Measurements from ENCODE around the gene MIF.
A peak's percentile ranks its signal among the peaks of the same experiment; 100 is the strongest.
"Not testable (repeated sequence)": the region's sequence is repeated elsewhere in the genome, so short reads cannot be mapped to it uniquely, and the experiment has no call there.

The MIF gene

DNA sequence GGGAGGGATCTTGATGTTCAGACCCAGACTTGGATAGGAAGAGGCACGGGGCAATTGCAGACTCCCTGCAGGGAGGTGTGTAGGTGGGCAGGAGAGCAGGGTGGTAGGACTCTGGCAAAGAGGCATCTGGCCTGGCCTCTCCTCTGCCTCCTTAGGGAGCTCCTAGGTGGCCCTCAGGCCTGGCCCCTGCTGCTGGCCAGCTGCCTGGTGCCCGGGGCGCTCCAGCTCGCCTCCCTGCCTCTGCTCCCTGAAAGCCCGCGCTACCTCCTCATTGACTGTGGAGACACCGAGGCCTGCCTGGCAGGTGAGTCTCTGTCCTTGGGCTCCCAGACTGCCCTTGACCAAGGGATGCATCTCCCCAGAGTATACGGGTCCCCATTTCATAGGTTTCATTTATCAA is 16.6 kb upstream of the MIF start:
- DNase-seq: no peak

DNA sequence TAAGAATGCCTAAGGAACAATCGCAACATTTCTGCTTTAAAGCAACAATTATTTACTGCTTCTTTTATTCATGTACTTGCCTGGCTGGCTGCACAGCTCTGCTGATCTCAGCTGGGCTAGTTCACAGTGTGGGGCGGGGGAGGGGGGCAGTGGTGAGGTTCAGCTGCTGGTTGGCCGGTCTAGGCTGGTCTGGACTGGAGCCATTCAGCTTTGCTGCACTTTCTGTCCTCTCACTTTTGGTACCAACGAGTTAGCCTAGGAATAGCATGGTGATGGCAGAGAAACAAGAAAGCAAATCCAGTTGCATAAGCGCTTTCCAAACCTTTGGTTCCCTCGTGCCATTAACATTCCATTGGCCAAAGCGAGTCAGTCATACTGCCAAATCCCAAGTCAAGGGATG is 16.0 kb upstream of the MIF start:
- DNase-seq: no peak

DNA sequence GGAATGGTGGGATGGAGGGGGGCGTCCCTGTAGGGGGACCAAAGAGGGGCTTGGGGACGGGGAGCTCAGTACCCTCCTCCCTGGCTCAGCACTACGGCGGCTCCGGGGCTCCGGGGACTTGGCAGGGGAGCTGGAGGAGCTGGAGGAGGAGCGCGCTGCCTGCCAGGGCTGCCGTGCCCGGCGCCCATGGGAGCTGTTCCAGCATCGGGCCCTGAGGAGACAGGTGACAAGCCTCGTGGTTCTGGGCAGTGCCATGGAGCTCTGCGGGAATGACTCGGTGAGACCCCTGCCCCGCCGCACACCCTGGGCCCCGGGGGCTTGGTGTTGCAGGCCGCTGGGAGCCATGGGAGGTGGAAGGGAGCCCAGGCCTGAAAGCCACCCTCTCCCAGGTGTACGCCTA is 11.8 kb upstream of the MIF start:
- DNase-seq: no peak

DNA sequence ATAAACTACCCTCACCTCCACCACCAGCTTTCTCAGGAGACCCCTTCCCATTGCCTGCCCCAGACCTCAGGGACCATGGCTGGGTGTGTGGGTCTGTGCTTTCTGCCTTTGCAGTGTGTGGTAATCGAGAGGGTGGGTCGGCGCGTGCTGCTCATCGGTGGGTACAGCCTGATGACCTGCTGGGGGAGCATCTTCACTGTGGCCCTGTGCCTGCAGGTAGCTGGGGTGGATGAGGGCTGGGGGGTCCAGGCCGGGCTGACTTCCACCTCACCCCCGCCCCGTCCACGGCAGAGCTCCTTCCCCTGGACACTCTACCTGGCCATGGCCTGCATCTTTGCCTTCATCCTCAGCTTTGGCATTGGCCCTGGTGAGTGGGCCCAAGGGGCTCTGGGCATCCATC is 10.5 kb upstream of the MIF start:
- DNase-seq: no peak

DNA sequence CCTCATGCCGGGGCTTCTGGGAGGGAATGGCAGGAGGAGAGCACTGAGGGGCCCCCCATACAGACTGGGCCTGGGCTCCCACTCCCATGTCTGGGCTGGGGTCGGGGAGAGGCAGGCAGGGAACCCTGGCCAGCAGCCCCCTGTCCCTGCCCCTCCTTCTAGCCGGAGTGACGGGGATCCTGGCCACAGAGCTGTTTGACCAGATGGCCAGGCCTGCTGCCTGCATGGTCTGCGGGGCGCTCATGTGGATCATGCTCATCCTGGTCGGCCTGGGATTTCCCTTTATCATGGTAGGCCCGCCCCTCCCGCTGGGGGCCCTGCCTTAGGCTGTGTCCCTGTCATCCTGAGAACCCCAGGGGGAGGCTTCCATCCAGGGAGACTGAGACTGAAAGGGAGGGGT is 10.0 kb upstream of the MIF start:
- DNase-seq: no peak

- no peak for DNase-seq
Observed at GRCh38 chr22:23888615-23889401, 5.4 kb upstream of the MIF start.

- no peak for DNase-seq
Observed at GRCh38 chr22:23889620-23890019, 4.6 kb upstream of the MIF start.

DNA sequence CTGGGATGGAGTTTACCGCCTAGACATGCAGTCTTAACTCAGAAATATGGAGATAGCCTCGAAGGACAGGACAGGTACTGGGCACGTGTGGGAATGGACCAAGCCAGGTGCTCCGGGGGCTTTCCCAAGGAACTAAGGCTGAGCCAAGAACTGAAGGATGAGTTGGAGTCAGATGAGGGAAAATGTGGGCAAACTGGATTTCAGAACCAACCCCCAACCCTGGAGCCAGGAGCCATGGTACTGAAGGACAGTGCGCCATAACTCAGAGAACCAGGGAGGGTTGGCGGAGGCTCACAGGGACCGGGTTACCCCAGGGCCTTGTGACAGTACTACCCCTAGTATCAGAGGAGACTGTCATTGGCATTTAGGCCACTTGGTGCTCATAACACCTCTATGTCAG is 2.5 kb upstream of the MIF start:
- DNase-seq: no peak

GRCh38 chr22:23892130-23892529 is 2.1 kb upstream of the MIF start:
- no peak for DNase-seq

DNA sequence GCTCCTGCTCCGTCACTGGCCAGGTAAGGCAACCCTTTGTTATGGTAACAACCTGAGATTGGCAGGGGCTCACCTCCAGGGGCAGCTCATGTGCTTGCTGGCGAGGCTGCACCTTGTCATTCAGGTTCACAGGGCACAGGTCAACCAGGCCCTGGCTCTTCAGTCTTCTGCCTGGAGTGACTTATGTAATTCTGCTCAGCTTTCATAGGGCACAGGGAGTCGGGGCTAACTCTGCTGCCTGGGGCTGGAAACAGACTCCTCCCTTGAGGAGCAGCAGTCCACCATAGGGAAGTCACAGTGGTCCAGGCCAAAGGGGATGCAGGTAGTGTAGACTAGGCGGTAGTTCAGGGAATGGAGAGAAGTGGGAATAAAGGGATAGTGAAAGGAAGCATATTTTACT is 1.5 kb upstream of the MIF start:
- DNase-seq: no peak

- DNase-seq: no peak
Observed at GRCh38 chr22:23893121-23893944, 850 bp upstream of the MIF start.

DNA sequence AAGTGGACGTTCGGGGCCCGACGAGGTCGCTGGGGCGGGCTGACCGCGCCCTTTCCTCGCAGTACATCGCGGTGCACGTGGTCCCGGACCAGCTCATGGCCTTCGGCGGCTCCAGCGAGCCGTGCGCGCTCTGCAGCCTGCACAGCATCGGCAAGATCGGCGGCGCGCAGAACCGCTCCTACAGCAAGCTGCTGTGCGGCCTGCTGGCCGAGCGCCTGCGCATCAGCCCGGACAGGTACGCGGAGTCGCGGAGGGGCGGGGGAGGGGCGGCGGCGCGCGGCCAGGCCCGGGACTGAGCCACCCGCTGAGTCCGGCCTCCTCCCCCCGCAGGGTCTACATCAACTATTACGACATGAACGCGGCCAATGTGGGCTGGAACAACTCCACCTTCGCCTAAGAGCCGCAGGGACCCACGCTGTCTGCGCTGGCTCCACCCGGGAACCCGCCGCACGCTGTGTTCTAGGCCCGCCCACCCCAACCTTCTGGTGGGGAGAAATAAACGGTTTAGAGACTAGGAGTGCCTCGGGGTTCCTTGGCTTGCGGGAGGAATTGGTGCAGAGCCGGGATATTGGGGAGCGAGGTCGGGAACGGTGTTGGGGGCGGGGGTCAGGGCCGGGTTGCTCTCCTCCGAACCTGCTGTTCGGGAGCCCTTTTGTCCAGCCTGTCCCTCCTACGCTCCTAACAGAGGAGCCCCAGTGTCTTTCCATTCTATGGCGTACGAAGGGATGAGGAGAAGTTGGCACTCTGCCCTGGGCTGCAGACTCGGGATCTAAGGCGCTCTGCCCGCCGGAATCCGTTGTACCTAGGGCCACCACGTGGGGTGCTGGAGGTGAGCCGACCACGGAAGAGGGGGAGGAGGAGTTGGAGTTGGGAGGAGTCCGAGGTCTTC is 771 bp downstream of the MIF start:
- peak; percentile 84 for DNase-seq

DNA sequence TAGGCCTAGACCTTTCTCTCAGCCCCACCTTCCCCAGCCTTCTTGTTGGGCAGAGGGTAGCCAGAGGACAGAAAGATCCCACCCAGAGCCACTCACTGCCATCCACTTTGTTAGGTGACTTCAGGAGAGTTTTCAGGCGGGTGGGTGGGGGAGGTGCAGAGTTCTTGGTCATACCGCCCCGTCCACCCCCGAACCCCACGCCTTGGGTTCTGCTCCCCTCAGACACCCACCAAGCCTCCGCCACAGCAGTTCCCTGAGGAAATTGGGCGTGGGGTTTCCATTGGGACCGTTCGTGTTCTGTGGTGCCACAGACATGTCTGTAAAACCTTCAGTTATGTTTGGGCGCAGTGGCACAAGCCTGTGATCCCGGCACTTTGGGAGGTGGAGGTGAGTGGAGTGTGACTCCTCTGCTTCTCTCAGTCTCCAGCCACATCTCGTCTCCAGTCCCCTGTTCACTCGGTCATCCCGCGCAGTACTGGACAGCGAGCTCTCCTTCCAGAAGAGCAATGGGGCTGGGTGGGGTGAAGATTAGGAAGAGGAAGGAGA is 1.5 kb downstream of the MIF start:
- DNase-seq: no peak

DNA sequence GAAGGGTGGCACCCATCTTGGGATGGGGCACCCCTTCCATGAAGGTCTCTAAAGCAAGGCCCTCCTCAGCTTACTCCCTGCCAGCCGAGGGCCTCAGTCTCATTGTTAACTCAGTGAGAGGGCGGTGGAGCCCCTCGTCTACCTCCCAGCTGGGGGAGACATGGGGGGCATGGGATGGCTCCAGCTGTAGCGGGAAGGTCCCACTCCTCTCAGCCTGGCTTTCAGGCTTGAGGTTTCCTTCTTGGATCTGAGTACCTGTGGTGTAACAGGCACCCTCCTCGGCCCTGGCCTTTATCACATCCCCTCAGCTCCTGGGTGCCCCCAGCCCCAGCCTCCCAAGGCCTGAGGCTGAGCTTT is 2.0 kb downstream of the MIF start:
- no peak for DNase-seq

DNA sequence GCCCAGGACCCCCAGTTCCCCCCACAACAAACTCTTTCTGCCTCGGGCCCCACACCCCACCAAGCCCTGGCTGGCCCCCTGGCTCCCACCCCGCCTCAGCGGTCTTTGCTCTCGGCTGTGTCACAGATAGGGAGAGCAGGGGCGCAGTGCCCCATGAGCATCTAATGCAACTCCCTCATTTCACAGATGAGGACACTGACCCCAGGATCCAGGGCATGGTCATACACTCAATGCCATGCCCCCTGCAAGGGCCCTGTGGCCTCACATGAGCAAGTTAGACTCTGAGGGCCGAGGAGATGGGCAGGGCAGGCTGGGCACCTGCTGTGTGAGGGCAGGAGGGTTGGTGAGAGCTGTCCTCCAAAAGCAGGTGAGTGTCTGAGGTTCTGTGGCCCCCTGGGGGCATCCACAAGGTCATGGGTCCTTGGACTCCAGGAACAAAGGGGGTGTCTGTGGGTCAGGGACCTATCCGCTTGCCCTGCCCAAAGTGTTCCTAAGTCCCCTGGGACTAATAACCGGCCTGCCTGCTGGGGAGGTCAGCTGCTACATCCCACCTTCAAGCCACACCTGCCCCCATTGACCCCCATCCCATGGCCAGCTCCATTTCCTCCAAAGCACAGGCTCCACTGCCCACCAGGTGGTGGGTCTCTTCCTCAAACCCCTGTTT is 2.5 kb downstream of the MIF start:
- DNase-seq: no peak

DNA sequence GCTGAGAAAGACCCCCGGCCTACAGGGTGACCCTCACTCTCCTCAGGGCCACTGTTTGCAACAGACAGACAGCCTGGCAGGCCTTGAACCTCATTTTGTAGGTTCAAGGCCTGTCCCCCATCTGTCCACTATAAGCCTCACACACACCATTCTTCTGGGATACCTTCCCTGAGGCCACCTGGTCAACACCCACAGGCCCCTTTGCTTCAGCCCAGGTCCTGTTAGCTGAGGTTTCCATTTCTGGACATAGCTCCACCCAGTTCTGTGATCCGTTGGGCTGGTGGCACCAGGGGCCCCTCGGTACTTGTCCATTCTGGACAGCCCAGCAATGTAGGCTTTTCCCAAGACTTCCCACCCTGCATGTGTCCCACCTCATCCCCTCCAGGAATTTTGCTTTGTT is 3.1 kb downstream of the MIF start:
- no peak for DNase-seq

DNA sequence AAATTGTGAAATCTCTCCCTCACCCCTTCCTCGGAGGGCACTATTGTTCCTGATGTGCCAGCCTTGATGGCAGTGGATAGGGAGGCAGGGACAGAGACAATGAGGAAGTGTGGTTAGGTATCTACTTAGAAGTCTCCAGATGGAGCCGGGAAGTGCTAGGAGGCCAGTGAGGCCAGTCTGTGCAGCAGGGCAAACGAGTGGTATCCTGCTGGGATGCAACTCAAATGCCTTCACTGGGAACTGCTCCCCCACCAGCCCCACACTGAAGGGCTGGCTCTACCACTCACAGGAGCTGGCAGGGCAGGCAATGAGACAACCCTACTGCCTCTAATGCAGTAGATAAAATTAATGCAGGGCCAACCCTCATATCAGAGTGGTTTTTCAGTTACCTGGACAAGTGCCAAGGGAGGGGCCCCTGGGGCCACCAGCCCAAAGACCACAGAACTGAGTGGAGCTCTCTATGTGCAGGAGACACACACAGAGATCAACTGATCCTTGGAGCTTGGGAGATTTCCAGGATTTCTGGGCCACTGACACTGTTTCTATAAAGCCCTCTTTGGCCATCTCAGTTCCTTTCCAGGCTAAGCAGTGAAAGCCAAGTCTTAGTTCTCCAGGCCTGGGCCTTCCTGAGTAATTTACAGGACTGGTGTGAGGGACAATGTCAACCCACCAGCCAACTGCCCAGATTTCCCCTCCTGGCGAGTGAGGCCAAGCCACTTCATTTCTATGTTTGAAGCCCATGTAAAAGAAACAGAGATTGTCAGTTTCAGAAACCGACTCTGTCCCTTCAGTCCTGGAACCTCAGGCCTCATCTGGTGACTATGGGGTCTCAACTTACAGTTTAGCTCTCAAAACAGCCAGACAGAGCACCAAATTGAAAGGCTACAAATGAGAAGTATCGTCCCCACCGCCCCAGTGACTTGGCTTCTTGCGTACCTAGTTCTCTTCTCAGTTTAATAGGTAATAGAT is 4.1 kb downstream of the MIF start:
- no peak for DNase-seq

GRCh38 chr22:23899042-23899745 is 5.0 kb downstream of the MIF start:
- no peak for DNase-seq

- not testable (repeated sequence) for DNase-seq
Observed at GRCh38 chr22:23900227-23900626, 6.0 kb downstream of the MIF start.

DNA sequence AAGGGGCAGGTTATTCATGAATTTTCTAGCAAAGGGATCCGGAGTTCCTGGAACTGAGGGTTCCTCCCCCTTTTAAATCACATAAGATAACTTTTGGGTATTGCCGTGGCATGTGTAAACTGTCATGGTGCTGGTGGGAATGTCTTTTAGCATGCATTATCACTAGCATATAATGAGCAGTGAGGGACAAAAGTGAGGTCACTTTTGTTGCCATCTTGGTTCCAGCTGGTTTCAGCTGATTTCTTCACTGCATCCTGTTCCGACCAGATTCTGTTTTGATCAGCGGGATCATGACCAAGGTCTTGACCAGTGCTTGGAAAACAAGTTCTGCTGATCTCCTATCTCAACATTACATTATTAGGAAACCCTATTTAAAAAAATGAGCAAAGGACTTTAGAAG is 7.4 kb downstream of the MIF start:
- DNase-seq: no peak
